ENCODE data around the gene KRT25.
"Not testable (repeated sequence)": the region's sequence is repeated elsewhere in the genome, so short reads cannot be mapped to it uniquely, and the experiment has no call there.

The KRT25 gene

DNA sequence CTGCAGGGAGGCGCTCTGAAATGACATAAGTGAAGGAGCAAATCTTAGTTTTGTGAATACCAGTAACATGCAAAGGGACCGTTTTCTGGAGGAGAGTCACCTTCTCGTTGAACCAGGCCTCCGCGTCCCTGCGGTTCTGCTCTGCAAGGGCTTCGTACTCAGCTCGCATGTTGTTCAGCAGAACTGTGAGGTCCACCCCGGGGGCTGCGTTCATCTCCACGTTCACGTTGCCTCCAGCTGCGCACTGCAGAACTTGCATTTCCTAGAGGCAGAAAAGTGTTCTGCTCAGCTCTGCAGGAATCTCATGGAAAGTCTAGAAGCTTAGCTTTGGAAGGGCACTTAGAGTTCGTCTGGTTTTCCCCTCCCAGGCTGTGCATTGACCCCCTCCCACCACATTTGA, 4.1 kb downstream of the KRT25 start:
- no peak for DNase-seq

DNA sequence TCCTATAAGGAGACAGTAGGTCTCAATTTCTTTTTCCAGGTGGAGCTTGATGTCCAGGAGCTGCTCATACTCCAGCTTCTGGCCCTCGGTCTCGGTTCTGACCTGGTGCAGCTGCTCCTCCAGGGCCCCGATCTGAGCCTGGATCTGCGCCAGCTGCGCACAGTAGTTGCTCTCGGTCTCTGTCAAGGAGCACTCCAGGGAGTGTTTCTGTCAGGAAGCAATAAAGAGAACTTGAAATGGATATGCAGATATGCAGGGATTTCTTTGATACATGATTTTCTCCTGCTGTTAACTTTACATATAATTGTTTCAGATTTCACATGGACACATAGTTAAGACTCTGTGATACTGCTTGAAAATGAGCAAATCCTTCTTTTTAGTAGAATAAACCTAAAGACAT, 4.7 kb downstream of the KRT25 start:
- DNase-seq = no peak

DNA sequence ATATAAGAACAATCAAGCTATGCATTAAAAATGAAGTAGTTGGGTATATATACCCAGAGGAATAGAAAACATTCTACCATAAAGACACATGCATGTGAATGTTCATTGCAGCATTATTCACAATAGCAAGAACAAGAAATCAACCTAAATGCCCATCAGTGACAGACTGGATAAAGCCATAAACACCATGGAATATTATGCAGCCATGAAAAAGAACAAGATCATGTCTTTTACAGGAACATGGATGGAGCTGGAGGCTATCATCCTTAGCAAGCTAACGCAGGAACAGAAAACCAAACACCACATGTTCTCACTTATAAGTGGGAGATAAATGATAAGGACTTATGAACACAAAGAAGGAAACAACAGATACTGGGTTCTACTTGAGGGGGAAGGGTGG, 6.5 kb downstream of the KRT25 start:
- not testable (repeated sequence) for DNase-seq

DNA sequence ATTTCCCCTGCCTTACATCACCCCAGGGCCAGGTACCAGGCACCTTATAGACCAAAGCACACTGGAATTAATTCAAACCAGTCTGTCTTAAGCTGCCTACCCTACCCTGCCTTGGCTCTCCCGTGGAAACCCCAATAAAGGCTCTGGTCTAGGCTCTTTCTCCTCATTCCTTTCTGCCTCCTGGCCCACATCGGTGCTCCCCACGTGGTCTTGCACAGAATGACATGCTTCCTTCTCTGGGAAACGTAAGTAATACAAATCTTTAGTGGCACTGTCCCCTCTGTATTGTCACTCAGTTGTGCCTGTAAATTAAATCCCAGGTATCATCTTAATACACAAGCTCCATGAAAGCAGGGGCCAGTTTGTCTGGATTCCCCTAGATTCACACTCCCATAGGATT, 16.6 kb downstream of the KRT25 start:
- DNase-seq = no peak

DNA sequence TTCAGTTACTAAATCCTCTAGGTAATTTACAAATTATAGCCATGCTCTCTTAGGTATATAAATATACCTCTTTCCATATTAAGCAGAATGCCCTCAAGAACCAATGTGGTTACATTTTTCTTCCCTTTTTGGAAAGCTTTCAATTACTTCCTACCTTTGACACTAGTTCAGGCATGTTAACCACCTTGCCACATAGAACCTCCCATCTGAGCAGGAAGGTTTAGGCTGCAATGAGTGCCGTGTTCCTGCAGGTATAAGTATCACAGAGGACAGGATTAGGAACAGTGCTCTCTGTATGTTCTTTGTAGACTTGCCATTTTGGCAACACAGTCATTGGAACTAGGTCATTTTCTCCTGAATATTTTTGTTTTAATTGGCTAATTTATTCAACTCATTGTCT, 20.1 kb downstream of the KRT25 start:
- no peak for DNase-seq

DNA sequence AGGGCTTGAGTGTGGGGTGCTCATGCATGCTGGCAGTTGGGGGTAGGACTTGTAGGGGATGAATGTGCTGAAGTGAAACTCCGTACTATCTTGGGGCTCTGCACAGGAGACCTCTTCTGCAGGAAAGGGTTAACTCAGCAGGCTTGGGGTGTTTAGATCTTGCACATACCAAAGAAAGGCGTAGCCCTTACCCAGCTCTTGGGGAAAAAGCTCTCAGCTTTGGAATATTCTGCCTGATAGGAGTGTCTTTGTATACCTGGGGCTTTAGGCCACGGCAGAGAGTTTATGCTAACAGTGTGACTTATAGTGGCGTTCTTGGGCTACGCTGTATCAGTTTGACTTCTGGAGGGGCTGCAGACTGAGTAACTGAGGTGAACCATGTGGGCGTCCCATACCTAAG, 21.1 kb downstream of the KRT25 start:
- DNase-seq = no peak

DNA sequence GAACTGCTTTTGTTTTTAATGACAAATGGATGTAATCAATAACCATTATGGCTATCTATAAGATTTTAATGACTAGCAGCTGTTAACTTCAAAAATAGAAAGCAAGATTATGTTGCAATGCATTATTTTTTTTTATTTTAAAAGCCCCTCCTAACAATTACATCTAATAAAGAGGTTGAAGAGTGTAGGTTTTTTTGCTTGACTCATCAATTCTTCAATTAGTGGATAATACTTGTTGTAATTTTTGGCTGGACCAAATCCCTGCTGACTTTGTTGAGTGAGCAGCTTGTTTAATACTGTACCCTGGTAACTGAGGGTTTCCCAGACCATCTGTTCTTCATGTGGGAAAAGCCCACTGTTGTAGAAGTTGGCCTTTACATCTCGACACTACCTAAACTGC, 24.2 kb downstream of the KRT25 start:
- DNase-seq = no peak

DNA sequence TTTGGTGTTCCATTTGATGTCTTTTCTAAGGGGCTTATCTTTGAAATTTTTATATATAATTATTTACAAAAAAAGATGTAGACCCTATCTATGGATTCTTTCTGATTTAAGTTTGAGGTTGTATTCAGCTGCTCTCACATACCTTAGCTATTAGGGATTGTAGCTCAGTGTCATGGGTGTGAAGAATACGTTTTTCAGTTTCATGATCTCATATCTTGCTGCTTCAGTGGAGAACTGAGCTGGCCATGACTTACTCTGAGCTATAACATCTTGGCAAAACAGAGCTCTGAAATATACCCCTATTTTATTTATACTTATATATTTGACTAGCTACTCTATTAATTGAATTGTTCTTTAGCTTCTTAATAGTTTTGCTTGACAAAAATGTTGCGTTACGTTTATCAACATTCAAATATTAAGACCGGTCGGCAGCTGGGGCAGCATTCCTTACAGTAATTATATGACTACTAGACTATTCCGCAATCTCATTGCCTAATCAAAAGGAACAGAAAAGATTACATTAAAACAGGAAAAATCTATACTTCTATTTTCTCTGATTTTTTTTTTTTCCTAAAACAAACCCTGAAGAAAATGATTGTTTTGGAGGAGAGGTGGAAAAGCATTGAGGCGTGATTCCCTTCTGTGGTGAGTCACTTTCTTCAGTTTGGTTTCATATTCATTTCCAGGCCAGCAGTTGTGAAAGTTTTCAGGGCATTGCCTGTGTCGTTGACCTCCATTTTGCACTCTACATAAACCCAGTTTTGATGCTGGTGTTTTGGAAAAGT, 27.5 kb downstream of the KRT25 start:
- no peak for DNase-seq

DNA sequence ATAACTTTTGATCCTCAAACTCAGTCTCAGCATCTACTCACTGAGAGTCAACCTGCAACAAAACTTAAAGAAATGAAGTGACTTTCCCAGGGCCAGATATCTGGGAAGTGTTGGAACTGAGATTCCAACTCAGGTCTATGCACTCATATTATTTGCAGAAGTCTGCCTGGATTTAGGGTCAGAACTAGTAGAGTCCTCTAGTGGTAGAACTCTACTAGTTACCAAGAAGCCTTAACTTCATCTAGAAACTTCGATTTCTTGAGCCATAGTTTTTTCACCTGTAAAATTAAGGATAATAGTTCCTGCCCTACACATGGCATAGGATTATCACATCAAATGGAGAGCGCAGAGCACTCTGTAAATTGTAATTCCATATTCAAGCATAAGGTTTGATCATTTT, 28.2 kb downstream of the KRT25 start:
- DNase-seq = no peak

DNA sequence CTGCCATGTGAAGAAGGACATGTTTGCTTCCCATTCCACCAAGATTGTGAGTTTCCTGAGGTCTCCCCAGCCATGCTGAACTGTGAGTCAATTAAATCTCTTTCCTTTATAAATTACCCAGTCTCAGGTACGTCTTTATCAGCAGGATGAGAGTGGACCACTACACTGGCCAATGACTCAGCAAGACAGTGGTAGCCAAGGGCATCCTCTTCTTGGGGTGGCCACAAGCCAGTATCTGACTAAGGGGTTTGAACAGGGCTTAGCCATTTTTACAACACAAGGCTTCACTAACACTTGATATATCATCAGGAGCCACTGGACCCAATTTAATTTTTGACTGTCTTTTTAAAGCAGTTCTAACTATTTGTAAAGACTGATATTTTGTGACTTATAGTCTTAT, 30.5 kb downstream of the KRT25 start:
- no peak for DNase-seq

DNA sequence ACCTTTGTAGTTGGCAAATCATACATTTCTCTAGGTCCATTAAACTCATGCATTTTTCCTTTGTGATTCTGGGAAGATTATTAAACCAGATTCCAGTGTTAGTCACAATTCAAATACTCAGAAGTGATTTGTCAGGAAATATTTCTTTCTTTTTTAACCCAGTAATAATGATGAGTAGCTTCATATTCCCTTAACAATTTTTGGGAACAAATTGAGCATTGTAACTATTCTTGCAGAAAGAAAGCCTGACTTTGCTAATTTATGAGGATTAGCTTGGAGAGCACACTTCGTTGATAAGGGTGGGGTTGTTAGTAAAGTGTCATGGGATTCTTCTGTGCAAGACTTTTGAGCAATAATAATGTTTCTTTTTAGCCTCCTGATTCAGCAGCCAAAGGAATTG, 32.9 kb downstream of the KRT25 start:
- no peak for DNase-seq

DNA sequence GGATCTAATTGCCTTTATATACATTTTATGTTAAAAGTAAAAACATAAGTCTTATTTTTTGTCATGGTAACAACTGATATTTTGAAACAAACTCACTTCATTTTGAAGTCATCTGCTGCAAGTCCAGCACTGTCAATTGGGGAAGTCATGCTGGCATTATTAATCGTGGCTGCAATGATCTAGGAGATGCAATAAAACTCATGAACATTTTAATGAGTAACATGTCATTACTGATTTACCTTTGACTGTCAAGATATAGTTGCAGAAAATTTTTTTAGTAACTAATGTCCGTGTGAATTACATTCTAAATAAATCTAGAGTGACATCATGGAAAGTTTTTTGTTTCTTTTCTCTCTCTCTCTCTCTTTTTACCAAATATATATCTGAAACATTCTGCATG, 34.2 kb downstream of the KRT25 start:
- no peak for DNase-seq

DNA sequence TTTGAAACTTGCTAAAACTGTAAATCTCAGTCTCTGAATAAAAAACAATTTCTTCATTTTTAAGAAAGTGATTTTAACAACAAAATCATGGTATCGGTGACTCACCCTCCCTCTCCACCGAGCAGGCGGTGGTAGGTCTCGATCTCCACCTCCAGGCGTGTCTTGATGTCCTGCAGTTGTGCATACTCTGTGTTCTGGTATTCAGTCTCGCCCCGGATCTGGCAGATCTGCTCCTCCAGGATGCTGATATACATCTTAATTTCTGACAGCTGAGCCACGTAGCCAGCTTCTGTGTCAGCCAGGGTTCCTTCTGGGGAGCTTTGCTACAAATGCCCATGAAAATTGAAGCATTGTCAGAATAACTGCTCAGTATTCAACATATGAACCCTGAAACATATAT, 36.2 kb downstream of the KRT25 start:
- no peak for DNase-seq

DNA sequence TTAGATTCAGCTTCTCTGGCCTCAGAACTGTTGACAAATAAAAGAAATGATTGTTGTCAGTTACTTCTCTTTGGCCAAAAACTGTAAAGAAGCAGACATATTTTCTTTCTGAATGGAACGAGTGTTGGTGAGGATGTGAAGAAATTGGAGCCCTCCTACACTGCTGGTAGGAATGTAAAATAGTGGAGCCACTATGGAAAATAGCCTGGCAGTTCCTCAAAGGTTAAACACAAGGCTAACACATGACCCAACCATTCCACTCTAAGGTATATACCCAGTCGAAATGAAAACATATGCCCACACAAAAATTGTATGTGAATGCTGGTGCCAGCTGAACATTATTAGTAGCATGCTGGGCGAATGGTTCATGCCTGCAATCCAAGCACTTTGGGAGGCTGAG, 37.4 kb downstream of the KRT25 start:
- DNase-seq = no peak

DNA sequence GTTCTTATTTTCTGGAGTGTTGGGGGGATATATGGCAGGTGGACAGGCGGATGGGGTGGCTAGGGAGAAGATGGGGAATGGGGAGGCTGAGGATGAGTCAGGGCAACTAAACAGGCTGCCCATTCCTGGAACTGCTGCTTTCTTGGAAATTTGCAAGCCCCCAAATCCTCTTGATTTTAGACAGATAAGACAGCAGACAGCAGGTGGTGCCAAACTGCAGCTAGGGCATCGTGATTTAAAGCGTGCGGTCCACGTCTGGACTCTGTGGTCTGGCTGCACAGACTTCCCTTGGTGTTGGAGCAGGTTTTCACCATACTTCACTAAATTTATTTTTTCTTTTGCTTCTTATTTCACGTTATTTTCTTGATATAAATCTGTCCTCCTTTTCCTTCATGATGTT, 40.7 kb downstream of the KRT25 start:
- DNase-seq = no peak

DNA sequence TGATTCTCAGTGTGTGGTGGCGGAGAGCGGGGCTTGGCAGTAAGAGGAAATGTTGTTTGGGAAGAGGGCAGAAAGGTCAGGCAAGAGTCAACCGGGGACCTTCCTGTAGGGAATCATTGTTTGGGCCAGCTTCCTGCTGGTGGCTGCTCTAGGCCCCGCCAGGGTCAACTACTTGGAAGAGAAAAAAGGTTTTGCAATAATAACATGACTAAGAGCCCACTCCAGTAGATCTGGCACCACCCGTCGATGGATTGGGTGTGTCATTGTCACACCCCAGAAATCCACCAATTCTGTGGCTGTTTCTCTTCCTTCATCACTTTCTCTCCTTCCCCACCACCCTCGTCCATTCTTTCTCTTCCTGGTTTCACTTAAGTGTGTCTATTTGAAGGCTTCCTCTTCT, 47.4 kb downstream of the KRT25 start:
- no peak for DNase-seq

DNA sequence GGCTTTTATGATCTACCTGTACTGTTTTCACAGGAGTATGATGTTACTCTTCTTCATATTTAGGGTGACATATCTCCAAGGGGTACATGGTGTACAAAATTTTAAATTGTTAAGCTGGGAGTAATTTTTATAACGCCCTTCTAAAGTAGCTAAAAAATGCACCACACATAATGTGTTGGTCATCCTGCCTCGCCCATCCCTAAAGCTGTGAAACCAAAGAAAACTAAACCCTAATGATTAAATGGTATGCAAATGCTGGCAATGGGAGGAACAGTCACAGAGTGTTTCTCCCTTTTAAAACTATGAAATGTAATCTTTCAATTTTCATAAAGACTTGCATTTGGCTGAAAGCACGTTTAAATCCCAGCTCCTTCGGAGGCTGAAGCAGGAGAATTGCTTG, 49.5 kb downstream of the KRT25 start:
- DNase-seq = no peak

DNA sequence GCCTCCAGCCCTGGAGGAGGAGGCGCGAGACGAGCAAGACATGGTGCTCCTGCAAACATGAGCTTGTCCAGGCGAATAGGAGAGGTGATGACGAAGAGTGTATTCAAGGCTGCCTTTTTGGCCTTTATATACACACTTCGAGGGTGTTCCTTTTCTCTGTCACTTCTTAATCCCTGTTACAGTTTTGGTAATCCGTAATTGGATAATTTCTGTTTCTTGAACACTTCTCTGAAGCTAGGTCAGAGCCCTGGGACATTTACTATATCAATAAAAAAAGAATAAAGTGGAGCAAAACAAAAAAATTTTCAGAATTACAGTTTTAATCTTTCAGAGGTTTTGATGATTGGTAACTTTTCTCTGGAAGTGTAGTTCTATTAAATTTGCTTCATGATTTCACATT, 51.5 kb downstream of the KRT25 start, which contains the start of gene KRT24:
KRT24 (minus strand) TSS at position 101 of the 400 bp plus-strand sequence; CDS start at position 42, 59 bp downstream.
- no peak for DNase-seq

DNA sequence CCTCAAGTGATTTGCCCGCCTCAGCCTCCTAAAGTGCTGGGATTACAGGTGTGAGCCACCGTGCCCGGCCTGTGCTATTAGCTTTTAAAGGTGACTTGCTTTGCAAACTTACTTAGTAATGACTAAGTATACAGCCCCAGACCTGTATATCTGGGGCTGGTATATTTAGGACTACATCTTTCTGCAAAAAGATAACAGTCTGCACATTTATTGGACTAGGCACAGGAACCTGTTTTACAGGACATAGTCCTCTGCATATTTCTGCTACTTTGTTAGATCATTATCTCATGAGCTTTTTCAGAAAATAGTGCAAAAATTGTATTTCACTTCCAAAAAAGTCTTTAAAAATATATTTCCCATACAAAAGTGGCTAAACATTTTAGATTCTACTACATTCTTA, 52.9 kb downstream of the KRT25 start:
- no peak for DNase-seq

DNA sequence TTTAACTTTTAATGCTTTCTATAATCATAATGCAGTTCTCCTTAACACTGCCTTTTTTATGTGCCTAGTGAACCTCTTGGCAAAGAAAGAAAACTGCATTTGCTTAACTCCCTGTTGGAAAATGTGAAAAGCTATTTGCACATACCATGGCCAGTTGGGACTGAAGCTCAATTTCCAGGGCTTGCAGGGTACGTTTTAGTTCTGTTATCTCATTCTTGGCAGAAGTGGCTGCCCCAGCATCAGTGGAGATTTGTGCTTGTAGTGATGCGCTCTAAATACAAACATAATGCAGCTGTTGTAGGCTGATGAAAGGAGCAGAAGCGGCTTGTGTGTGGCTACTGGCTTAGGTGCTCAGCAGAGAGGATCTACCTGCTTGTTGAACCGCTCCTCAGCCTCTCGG, 55.3 kb downstream of the KRT25 start:
- DNase-seq = no peak

DNA sequence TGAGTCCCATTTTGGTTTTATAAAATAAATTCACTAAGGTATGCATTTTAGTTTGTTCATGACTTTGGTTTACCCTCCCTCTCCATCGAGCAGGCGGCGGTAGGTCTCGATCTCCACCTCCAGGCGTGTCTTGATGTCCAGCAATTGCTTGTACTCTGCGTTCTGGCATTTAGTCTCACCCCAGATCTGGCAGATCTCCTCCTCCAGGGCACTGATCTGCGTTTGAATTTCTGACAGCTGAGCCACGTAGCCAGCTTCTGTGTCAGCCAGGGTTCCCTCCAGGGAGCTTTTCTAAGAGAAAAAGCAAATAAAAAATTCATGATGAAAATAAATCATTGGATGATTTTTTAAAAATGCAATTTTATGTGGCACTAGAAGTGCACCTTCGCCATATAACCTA, 55.8 kb downstream of the KRT25 start:
- no peak for DNase-seq

All from activated CD4-positive, alpha-beta T cell treated with anti-CD3 and anti-CD28 coated beads for 1 hour (primary cell).